Right atrium auricular region (tissue), 2 donors: Measurements from ENCODE around the gene CHMP3. TPM values are rescaled to one million over a fixed set of nuclear protein-coding genes. Genes with fewer than 3 reads are reported as not detected.
A peak's percentile ranks its signal among the peaks of the same experiment; 100 is the strongest.
"Not testable (repeated sequence)": the region's sequence is repeated elsewhere in the genome, so short reads cannot be mapped to it uniquely, and the experiment has no call there.

ENCODE experiments used
- DNase-seq: peaks from one replicate; pipeline ENCODE4 v3.0.0-alpha.2; 2019; ENCODE audit warnings: low spot score
- H3K27ac ChIP-seq, 2 donors: fragments of 200-600 bp; sonication (generic); 1 replicate in 1 of 2; 2 replicates in 1 of 2; pipeline ENCODE4 v1.5.1; 2016 to 2019
- H3K27me3 ChIP-seq, 2 donors: fragments of 200-600 bp; sonication (generic); one replicate each; pipeline versions ENCODE4 v1.5.1 to v1.6.0; 2017 to 2019
- H3K36me3 ChIP-seq: fragments of 200-600 bp; sonication (generic); one replicate; pipeline ENCODE4 v1.5.1; 2016
- H3K4me1 ChIP-seq, 2 donors: fragments of 200-600 bp; sonication (generic); one replicate each; pipeline versions ENCODE4 v1.5.1 to v1.6.0; 2017 to 2019
- H3K4me3 ChIP-seq, 2 donors: fragments of 200-600 bp; sonication (generic); 1 replicate in 1 of 2; 2 replicates in 1 of 2; pipeline ENCODE4 v1.5.1; 2017 to 2019; ENCODE audit warnings: mild to moderate bottlenecking in 1 of 2, moderate library complexity in 1 of 2
- H3K9me3 ChIP-seq, 2 donors: fragments of 200-600 bp; sonication (generic); one replicate each; pipeline ENCODE4 v1.5.1; 2019
- CTCF ChIP-seq, 2 donors: fragments of 200-600 bp; sonication (generic); IDR thresholded peaks; one replicate each; pipeline ENCODE4 v1.5.1; 2019; ENCODE audit warnings: antibody characterized with exemption in 2 of 2
- total RNA-seq, 2 donors: library from RNA; depleted of rRNA; stranded (reverse); fragments of >200 nt; gene quantifications; one replicate each; pipeline ENCODE4 v1.1.0, GENCODE V29; 2016

Gene CHMP3
- total RNA-seq, 2 donors from 2014 or later = 79.7 to 89.1 TPM

DNA sequence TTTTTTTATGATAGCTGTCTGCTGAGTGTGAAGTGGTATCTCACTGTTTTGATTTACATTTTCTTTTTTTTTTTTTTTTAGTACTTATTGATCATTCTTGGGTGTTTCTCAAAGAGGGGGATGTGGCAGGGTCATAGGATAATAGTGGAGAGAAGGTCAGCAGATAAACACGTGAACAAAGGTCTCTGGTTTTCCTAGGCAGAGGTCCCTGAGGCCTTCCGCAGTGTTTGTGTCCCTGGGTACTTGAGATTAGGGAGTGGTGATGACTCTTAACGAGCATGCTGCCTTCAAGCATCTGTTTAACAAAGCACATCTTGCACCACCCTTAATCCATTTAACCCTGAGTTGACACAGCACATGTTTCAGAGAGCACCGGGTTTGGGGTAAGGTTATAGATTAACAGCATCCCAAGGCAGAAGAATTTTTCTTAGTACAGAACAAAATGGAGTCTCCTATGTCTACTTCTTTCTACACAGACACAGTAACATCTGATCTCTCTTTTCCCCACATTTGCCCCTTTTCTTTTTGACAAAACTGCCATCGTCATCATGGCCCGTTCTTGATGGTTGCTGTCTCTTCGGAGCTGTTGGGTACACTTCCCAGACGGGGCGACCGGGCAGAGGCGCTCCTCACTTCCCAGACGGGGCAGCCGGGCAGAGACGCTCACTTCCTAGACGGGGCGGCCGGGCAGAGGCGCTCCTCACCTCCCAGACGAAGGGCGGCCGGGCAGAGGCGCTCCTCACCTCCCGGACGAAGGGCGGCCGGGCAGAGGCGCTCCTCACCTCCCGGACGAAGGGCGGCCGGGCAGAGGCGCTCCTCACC, 18.8 kb downstream of the CHMP3 start:
- H3K27ac ChIP-seq = peak overlapping the region in 1 of 2 donors; percentile 14

DNA sequence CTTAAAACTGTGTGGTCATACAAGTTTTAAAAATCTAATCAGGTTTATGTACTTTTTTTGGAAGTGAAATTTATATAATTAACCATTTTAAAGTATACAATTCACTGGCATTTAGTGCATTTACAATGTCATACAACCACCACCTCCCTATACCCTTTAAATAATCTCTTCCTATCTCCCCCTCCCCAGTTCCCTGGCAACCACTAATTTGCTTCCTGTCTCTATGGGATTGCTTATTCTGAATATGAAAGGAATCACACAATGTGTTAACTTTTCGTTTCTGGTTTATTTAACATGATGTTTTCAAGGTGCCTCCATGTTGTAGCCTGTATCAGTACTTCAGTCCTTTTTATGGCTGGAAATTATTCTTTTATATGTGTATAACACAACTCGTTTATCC, 19.4 kb downstream of the CHMP3 start:
- no peak overlapping the region for H3K4me3 ChIP-seq
- TF ChIP-seq CTCF (IDR thresholded peaks at IDR 0.05) = no peak
- no peaks in the 10 kb centered on the region for H3K27me3 ChIP-seq
- peak overlapping the region in 1 of 2 donors; percentile 14 for H3K27ac ChIP-seq
- no peak for DNase-seq
- peaks cover 0 to 5% of the 10 kb centered on the region in 2 donors for H3K4me1 ChIP-seq
- peaks cover 4% of the 10 kb centered on the region for H3K36me3 ChIP-seq
- H3K9me3 ChIP-seq = no peaks in the 10 kb centered on the region

More for the DNA sequence above, 18.8 kb downstream of the CHMP3 start:
- H3K36me3 ChIP-seq = peaks cover 11% of the 10 kb centered on the region
- not testable (repeated sequence) for H3K9me3 ChIP-seq, H3K4me3 ChIP-seq, H3K27me3 ChIP-seq, H3K4me1 ChIP-seq, DNase-seq

GRCh38 chr2:86543335-86543734, 19.9 kb downstream of the CHMP3 start:
- Histone ChIP-seq H3K36me3 (no peaks in the 10 kb centered on the region), H3K4me3 (no peak overlapping the region), H3K9me3 (no peaks in the 10 kb centered on the region), H3K27me3 (no peaks in the 10 kb centered on the region), H3K4me1 (peaks cover 0 to 5% of the 10 kb centered on the region in 2 donors), H3K27ac (no peak overlapping the region)
- no peak for TF ChIP-seq CTCF (IDR thresholded peaks at IDR 0.05)
- DNase-seq = no peak

GRCh38 chr2:86542814-86543213, 20.4 kb downstream of the CHMP3 start:
- Histone ChIP-seq H3K36me3 (no peaks in the 10 kb centered on the region), H3K9me3 (no peaks in the 10 kb centered on the region), H3K4me3 (no peak overlapping the region), H3K4me1 (peaks cover 0 to 5% of the 10 kb centered on the region in 2 donors), H3K27me3 (no peaks in the 10 kb centered on the region), H3K27ac (no peak overlapping the region)
- no peak for DNase-seq
- TF ChIP-seq CTCF (IDR thresholded peaks at IDR 0.05) = no peak

DNA sequence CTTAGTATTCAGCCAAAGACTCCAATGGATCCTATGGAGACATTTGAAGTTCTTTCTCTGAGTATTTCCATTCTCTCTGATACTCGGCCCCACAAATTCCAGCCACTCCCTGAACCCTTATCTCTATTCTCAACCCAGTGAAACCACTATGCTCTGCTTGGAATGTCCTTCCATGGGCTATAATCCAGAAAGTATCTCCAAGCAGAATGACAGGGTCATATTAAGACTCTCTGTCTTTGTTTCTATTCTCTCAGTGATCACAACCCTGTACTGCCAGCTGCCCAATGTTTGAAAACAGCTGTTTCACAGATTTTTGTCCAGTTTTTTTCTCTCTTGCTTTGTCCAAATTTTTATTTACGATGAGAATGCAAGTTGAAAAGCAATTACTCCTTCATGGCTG, 21.9 kb downstream of the CHMP3 start:
- Histone ChIP-seq H3K4me1 (peaks cover 0 to 5% of the 10 kb centered on the region in 2 donors), H3K27ac (peak overlapping the region in 1 of 2 donors; percentile 25), H3K4me3 (no peak overlapping the region), H3K27me3 (no peaks in the 10 kb centered on the region), H3K9me3 (no peaks in the 10 kb centered on the region), H3K36me3 (no peaks in the 10 kb centered on the region)
- TF ChIP-seq CTCF (IDR thresholded peaks at IDR 0.05) = no peak
- DNase-seq = no peak

DNA sequence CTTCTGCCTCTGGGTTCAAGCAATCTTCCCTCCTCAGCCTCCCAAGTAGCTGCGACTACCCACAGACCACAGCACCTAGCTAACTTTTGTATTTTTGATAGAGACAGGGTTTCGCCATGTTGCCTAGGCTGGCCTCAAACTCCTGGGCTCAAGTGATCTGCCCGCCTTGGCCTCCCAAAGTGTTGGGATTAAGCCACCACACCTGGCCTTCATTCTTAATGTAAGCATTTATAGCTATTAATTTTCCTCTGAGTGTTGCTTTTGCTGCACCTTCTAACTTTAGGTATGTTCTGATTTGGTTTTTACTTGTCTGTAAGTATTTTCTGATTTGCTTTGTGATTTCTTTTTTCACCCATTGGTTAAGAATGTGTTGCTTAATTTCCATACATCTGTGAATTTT, 29.7 kb downstream of the CHMP3 start:
- Histone ChIP-seq H3K27ac (no peak overlapping the region), H3K27me3 (no peaks in the 10 kb centered on the region), H3K4me1 (no peaks in the 10 kb centered on the region), H3K9me3 (peaks cover 0 to 6% of the 10 kb centered on the region in 2 donors), H3K4me3 (no peak overlapping the region), H3K36me3 (peaks cover 6% of the 10 kb centered on the region)
- DNase-seq = no peak
- no peak for TF ChIP-seq CTCF (IDR thresholded peaks at IDR 0.05)
